Endothelial cell of umbilical vein (primary cell): ENCODE data around the gene EARS2. TPM values are rescaled to one million over a fixed set of nuclear protein-coding genes. Genes with fewer than 3 reads are reported as not detected.

Experiments
- BruUV-seq: library from RNA; stranded (reverse); fragments of 400-500 nt; replicated peaks from 2 replicates; lab custom pipeline; 2021; lab: Mats Ljungman, UMichigan
- CTCF ChIA-PET: fragments of 300-600, 350-600 bp; sonication (Branson Sonifier 250); formaldehyde crosslinking; loops from one replicate; lab custom pipeline; 2021; ENCODE audit warnings: antibody characterized with exemption, inconsistent platforms; lab: Charles Lee
- POLR2A ChIA-PET: fragments of 300-600, 350-600 bp; sonication (Branson Sonifier 250); formaldehyde crosslinking; loops from one replicate; lab custom pipeline; 2021; ENCODE audit warnings: antibody characterized with exemption, inconsistent platforms; lab: Charles Lee
- DNase-seq: peaks from one replicate; pipeline ENCODE4 v3.0.0-alpha.2; 2011; ENCODE audit warnings: low read depth, low spot score
- FAIRE-seq: peaks from 2 replicates; lab custom pipeline; 2011; peaks lifted over from hg19 to GRCh38; lab: Jason Lieb, UNC
- H2AFZ ChIP-seq: 2 replicates; pipeline ENCODE4 v1.6.0; 2012; ENCODE audit warnings: low read depth, low read length, control low read depth, inconsistent platforms
- H3K27ac ChIP-seq: 2 replicates; pipeline ENCODE4 v1.5.1; 2011; ENCODE audit warnings: low read depth, mild to moderate bottlenecking, control low read depth, low read length, moderate library complexity; ENCODE audit not compliant: insufficient read depth
- H3K27me3 ChIP-seq, 2 experiments: 2 replicates each; pipeline versions ENCODE4 v1.6.0 to v1.6.1; 2011; ENCODE audit warnings: low read length in 2 of 2, mixed read lengths in 1 of 2; ENCODE audit not compliant: control insufficient read depth in 2 of 2, insufficient read depth in 2 of 2
- H3K36me3 ChIP-seq, 2 experiments: 2 replicates in 1 of 2; 3 replicates in 1 of 2; pipeline ENCODE4 v1.5.1; 2011; ENCODE audit warnings: low read length in 2 of 2, mild to moderate bottlenecking in 1 of 2, moderate library complexity in 1 of 2; ENCODE audit not compliant: control insufficient read depth in 2 of 2, insufficient read depth in 2 of 2; ENCODE audit errors: extremely low read depth in 1 of 2
- H3K4me1 ChIP-seq: 3 replicates; pipeline ENCODE4 v1.5.1; 2011; ENCODE audit warnings: mild to moderate bottlenecking, low read length; ENCODE audit not compliant: control insufficient read depth, insufficient read depth; ENCODE audit errors: extremely low read depth
- H3K4me2 ChIP-seq: 2 replicates; pipeline ENCODE4 v1.6.1; 2011; ENCODE audit warnings: low read length, control low read depth, mixed read lengths; ENCODE audit not compliant: insufficient read depth
- H3K4me3 ChIP-seq, 3 experiments: fragments of 200-600 bp in 1 of 3; sonication (generic), shearing (Covaris generic) in 1 of 3; replicated peaks in 1 of 3; 2 replicates each; pipeline ENCODE4 v1.5.1; 2011 to 2016; ENCODE audit warnings: control low read depth in 3 of 3, low read length in 3 of 3, mild to moderate bottlenecking in 2 of 3, inconsistent platforms in 1 of 3, low read depth in 1 of 3, moderate library complexity in 1 of 3; ENCODE audit not compliant: insufficient read depth in 1 of 3
- H3K79me2 ChIP-seq: 2 replicates; pipeline ENCODE4 v1.6.0; 2012; ENCODE audit warnings: low read length, inconsistent platforms; ENCODE audit not compliant: control insufficient read depth, insufficient read depth
- H3K9ac ChIP-seq: replicated peaks from 2 replicates; pipeline ENCODE3; 2011; ENCODE audit warnings: low read length, control low read depth; ENCODE audit not compliant: insufficient read depth; ENCODE audit errors: extremely low read depth
- H3K9me1 ChIP-seq: replicated peaks from 3 replicates; pipeline ENCODE4 v1.6.0; 2011; ENCODE audit warnings: mild to moderate bottlenecking, low read length; ENCODE audit not compliant: control insufficient read depth, insufficient read depth; ENCODE audit errors: extremely low read depth
- H3K9me3 ChIP-seq: replicated peaks from 2 replicates; pipeline ENCODE4 v1.5.1; 2012; ENCODE audit warnings: low read length, inconsistent platforms; ENCODE audit not compliant: control insufficient read depth, insufficient read depth
- H4K20me1 ChIP-seq: replicated peaks from 2 replicates; pipeline ENCODE3; 2011; ENCODE audit warnings: mild to moderate bottlenecking, low read length; ENCODE audit not compliant: control insufficient read depth, insufficient read depth; ENCODE audit errors: extremely low read depth
- EZH2 ChIP-seq: IDR thresholded peaks from 2 replicates; pipeline ENCODE4 v1.6.1; 2012; ENCODE audit warnings: borderline replicate concordance, low read depth, mild to moderate bottlenecking, moderate library complexity, low read length, inconsistent platforms; ENCODE audit not compliant: severe bottlenecking
- FOS ChIP-seq: IDR thresholded peaks from 2 replicates; pipeline ENCODE4 v1.6.1; 2011; ENCODE audit warnings: mild to moderate bottlenecking, low read length, moderate library complexity, borderline replicate concordance; ENCODE audit not compliant: insufficient read depth
- GATA2 ChIP-seq: IDR thresholded peaks from 2 replicates; pipeline ENCODE4 v1.7.0; 2011; ENCODE audit warnings: low read depth, mild to moderate bottlenecking, moderate library complexity, mixed read lengths, low read length; ENCODE audit not compliant: insufficient read length, insufficient read depth
- JUN ChIP-seq: IDR thresholded peaks from 2 replicates; pipeline ENCODE4 v1.6.1; 2011; ENCODE audit warnings: borderline replicate concordance, low read depth; ENCODE audit not compliant: insufficient read length, insufficient read depth
- MAX ChIP-seq: IDR thresholded peaks from 2 replicates; pipeline ENCODE4 v1.6.1; 2011; ENCODE audit not compliant: insufficient read depth, insufficient read length
- MYC ChIP-seq: IDR thresholded peaks from one replicate; pipeline ENCODE4 v1.6.1; 2011; ENCODE audit warnings: mild to moderate bottlenecking, low read depth, low read length
- POLR2A ChIP-seq: IDR thresholded peaks from 2 replicates; pipeline ENCODE4 v1.6.1; 2012; ENCODE audit warnings: low read depth, mild to moderate bottlenecking, control low read depth, low read length
- POLR2AphosphoS5 ChIP-seq: IDR thresholded peaks from 2 replicates; pipeline ENCODE4 v1.6.1; 2012; ENCODE audit warnings: low read depth, mild to moderate bottlenecking, control low read depth, low read length, moderate library complexity; ENCODE audit not compliant: insufficient read depth
- dilution Hi-C: fragments of 300-500 bp; cut with MboI; formaldehyde crosslinking; loops from one replicate; pipeline ENCODE4 v1.15.0; 2019; ENCODE audit warnings: low sequenced_read_pairs; ENCODE audit not compliant: extremely low pct_ligation_motif_present
- intact Hi-C: fragments of 100-400 bp; cut with micrococcal nuclease; formaldehyde crosslinking; loops from one replicate; pipeline ENCODE4 v1.10.0; 2022
- polyA plus RNA-seq, 4 experiments: library from polyadenylated mRNA; depleted of rRNA in 3 of 4; stranded (reverse) in 3 of 4; unstranded in 1 of 4; fragments of >200 nt; gene quantifications; 2 replicates each; pipeline versions ENCODE4 v1.2.1 to v1.2.3, GENCODE V29; 2011 to 2012; ENCODE audit warnings: missing spikeins in 1 of 4
- total RNA-seq: library from RNA; stranded (reverse); gene quantifications from 2 replicates; pipeline ENCODE4 v1.2.3, GENCODE V29; 2021
- TF ChIP-seq, protein P1 (sequence below), 2 donors: IDR thresholded peaks; 1 replicate in 1 of 2; 2 replicates in 1 of 2; pipeline ENCODE4 v1.5.1; 2011; ENCODE audit warnings: low read length in 2 of 2, mild to moderate bottlenecking in 2 of 2, moderate library complexity in 2 of 2, control low read depth in 1 of 2, inconsistent platforms in 1 of 2, low read depth in 1 of 2; ENCODE audit not compliant: insufficient read depth in 1 of 2; ENCODE audit errors: extremely low read depth in 1 of 2

EARS2 gene
- total and polyA plus RNA-seq, 2 donors (not counting 3 experiments of a cell fraction or from before 2014, with no cell fraction given) = 14.7 to 21.6 TPM

DNA sequence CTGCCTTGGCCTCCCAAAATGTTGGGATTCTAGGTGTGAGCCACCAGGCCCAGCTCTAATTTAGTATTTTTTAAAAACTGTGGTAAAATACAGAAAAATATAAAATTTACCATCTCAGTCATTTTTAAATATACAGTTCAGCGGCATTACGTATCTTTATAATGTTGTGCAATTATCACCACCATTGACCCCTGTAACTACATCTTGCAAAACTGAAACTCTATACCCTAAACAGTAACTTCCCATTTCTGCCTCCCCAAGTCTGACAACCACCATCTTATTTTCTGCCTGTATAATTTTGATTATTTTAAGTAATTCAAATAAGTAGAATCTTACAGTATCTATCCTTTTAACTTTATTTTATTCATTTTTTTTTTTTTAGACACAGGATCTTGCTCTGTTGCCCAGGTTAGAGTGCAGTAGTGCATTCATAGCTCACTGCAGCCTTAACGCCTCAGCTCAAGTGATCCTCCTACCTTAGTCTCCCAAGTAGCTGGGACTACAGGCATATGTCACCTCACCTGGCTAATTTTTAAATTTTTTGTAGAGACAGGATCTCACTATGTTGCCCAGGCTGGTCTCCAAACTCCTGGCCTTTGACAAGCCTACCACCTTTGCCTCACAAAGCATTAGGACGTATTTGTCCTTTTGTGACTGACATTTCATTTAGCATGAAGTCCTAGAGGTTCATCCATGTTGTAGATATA, 36.0 kb downstream of the EARS2 start:
- Histone ChIP-seq H3K9me1 (no peaks in the 10 kb centered on the region), H3K4me3 (no peak overlapping the region), H3K36me3 (peaks cover 0 to 9% of the 10 kb centered on the region in 2 experiments), H3K9me3 (no peaks in the 10 kb centered on the region), H3K79me2 (no peaks in the 10 kb centered on the region), H3K27me3 (no peaks in the 10 kb centered on the region), H3K4me2 (no peak overlapping the region), H4K20me1 (no peaks in the 10 kb centered on the region), H3K9ac (no peak overlapping the region), H2AFZ (no peak overlapping the region), H3K4me1 (peaks cover 8% of the 10 kb centered on the region), H3K27ac (no peak overlapping the region)
- DNase-seq (no peak), FAIRE-seq (no peak)
- intact Hi-C loops = no loop called here
- ChIA-PET CTCF (interaction anchor here (0.6 to 1.8 kb wide), 4 partner anchors 11 to 86 kb away, joined by 3 to 4 read pairs (median 3); partner anchors contain the start of genes COG7 and GGA2), POLR2A (interaction anchor here (0.7 kb wide), 1 partner anchor 9 kb away, joined by 3 read pairs; no protein-coding TSS in a partner anchor)
- no TSS peak for BruUV-seq
- dilution Hi-C loops = no loop called here
- TF ChIP-seq POLR2AphosphoS5 = no peak
- no peak for TF ChIP-seq GATA2
- TF ChIP-seq POLR2A = no peak
- no peak for TF ChIP-seq JUN
- TF ChIP-seq MYC = no peak
- no peak for TF ChIP-seq FOS
- no peak for TF ChIP-seq MAX
- TF ChIP-seq, protein P1, sequence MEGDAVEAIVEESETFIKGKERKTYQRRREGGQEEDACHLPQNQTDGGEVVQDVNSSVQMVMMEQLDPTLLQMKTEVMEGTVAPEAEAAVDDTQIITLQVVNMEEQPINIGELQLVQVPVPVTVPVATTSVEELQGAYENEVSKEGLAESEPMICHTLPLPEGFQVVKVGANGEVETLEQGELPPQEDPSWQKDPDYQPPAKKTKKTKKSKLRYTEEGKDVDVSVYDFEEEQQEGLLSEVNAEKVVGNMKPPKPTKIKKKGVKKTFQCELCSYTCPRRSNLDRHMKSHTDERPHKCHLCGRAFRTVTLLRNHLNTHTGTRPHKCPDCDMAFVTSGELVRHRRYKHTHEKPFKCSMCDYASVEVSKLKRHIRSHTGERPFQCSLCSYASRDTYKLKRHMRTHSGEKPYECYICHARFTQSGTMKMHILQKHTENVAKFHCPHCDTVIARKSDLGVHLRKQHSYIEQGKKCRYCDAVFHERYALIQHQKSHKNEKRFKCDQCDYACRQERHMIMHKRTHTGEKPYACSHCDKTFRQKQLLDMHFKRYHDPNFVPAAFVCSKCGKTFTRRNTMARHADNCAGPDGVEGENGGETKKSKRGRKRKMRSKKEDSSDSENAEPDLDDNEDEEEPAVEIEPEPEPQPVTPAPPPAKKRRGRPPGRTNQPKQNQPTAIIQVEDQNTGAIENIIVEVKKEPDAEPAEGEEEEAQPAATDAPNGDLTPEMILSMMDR (IDR thresholded peaks at IDR 0.05; ENCODE audit: extremely low read depth in 1 of 2, insufficient read depth in 1 of 2, low read depth in 1 of 2, low read length in 2 of 2) = no peak
- no peak for TF ChIP-seq EZH2
